Activated CD4-positive, alpha-beta T cell treated with anti-CD3 and anti-CD28 coated beads, Interleukin-2, amount 50 U/mL, for 1 hour (primary cell): Measurements from ENCODE around the gene FBXO40.
A peak's percentile ranks its signal among the peaks of the same experiment; 100 is the strongest.

Source experiments
- DNase-seq: peaks from one replicate; pipeline ENCODE4 v3.0.0-alpha.2; 2020

FBXO40 gene

DNA sequence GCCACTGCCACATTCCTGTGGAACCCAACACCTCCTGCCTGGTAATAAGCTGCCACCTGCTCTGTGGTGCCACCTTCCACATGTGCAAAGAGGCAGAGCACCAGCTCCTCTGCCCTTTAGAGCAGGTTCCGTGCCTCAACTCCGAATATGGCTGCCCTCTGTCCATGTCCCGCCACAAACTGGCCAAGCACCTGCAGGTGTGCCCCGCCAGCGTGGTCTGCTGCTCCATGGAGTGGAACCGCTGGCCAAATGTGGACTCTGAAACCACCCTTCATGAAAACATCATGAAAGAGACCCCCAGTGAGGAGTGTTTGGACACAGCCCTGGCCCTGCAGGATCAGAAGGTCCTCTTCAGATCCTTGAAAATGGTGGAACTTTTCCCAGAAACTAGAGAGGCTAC lies 28.3 kb downstream of the FBXO40 start:
- no peak for DNase-seq

DNA sequence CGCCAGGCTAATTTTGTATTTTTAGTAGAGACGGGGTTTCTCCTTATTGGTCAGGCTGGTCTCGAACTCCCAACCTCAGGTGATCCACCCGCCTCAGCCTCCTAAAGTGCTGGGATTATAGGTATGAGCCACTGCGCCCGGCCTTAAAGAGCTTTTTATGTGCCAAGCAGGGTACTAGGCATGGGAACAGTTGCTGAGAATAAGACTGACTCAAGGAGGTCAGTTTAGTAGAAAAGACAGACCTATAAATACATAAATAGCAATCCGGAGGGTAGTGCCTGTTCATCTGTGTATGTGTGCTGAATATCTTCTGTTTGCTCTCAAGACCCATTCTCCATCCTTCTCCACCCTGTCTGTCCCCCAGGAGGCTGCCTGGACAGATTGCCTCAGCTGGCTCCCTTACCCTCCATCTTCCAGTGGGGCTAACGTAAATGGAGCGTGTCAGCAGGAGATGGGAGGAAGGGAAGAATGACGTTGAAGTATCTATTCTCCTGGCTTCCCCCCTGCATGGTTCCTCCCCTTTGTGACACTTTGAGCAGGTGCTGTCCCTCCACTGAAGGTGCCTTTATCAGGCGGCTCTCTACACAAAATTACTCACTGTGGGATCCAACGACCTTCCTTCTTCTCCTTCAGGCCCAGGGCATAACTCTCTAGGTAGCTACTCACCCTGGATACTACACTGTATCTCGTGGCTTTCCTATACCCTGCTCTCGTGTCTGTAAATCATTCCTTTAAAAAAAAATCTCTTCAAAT lies 31.1 kb downstream of the FBXO40 start:
- no peak for DNase-seq

DNA sequence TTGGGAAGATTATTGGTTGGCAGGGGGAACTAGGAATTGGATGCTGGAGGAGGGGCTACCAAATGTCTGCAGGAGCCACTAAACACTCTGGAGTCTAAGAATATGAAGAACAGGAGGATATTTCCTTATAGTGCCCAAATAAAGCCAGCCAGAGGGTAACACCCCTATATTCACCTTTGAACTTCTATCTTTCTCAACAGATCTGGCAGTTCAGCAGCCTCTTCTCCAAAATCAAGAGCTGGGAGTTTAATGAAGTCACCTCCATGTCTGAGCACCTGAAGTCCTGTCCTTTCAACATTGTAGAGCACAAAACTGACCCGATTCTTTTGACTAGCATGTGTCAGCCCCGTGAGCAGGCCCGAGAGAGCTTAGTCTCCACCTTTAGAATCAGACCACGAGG lies 33.3 kb downstream of the FBXO40 start:
- no peak for DNase-seq

DNA sequence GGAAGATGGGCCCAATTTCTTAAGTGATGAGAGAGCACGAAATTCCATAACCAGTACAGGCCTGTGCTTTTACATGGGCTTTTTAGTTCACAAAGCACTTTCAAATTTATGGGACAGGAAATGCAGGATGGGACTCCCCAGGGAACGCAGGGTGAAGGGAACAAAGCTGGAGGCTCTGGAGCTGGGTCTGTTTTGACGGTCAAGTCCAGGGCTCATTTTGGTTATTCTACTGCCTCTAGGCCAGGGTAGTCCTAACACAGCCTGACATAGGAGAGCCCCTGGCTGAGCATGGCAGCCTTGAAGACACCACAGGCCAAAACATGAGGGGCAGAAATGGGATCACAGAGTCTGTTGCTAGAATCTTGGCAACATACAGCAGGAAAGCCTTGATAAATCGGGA lies 34.0 kb downstream of the FBXO40 start:
- DNase-seq, result no peak

DNA sequence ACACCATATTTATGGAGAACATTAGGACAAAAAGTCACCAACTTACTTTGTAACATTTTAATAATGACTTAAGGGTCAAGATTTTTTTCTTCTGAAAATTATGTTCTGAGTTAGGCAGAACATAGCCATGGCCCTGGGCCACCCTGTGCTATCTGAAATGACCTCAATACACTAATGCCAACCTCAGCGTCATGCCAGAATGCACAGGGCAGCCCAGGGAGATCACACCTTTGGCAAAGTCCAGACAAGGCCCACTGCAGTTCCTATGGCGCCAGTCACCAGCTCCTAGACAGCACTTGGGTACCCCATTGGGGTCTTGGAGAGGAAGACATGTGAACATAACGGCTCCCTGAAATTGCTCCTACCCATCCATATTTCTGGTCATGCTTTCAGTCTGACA lies 34.4 kb downstream of the FBXO40 start:
- DNase-seq, result no peak

DNA sequence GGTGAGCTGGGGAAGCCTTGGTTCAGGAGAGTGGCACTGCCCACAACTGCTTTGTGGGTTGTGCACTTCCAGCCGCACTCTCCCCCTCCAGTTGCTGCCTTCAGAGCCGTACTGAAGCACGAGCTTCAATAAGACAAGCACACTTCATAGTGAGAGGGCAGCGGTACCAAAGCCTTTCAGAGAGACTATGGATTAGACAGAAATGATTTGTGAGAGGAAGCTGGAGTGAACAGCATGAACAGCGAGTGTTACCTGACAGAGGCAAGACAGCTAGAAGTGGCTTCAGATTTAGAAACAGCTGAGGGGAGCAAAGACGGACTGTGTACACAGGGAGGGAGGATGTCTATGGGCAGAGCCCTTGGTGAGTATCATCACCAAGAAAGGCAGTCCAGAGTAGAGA lies 36.4 kb downstream of the FBXO40 start:
- DNase-seq, result no peak

DNA sequence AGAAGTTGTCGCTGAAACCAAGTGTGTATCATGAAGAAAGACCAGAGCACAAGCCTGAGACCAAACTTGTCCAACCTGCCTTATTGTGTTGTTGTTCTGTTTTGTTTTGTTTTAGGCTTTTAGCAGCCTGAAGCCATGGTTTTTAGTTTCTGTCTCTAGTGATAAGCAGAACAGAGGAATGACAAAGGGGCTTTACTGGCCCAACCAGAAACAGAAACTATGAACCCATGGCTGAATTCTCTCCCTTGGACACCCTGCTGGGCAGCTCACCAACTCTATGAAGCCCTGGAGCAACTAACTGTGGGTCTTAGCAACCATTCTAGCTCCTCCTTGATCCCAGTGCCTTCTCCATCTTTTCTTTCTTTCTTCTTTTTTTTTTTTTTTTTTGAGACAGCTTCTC lies 37.2 kb downstream of the FBXO40 start:
- DNase-seq, result no peak

DNA sequence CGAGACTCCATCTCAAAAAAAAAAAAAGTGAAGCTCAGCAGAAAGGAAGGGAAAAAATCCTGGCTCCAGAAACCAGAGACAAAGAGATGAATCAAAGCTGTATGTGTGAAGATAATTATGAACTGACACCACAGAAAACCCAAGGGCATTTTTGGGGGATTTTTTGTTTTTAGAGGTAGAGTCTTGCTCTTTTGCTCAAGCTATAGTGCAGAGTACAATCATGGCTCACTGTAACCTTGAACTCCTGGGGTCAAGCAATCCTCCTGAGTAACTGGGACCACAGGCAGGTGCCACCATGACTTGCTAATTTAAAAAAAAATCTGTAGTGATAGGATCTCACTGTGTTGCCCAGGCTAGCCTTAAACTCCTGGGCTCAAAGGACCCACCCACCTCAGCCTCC lies 44.7 kb downstream of the FBXO40 start:
- DNase-seq, result no peak

DNA sequence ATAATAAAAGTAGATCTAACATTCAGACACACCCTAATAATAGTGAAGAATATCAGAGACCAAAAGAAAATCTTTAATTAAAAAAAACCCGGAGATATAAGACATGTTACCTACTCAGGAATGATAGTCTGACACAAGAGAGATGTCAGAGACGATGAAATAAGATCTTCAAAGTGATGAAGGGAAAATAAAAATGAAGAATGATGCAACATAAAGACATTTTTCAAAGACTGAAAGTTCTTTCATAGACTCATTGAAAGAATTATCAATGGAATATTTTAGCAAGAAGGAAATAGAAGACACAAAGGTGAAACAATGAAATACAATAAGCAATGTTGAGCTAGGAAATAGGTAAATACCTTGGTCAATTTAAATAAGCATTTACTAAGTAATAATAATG lies 47.9 kb downstream of the FBXO40 start:
- DNase-seq, result no peak

DNA sequence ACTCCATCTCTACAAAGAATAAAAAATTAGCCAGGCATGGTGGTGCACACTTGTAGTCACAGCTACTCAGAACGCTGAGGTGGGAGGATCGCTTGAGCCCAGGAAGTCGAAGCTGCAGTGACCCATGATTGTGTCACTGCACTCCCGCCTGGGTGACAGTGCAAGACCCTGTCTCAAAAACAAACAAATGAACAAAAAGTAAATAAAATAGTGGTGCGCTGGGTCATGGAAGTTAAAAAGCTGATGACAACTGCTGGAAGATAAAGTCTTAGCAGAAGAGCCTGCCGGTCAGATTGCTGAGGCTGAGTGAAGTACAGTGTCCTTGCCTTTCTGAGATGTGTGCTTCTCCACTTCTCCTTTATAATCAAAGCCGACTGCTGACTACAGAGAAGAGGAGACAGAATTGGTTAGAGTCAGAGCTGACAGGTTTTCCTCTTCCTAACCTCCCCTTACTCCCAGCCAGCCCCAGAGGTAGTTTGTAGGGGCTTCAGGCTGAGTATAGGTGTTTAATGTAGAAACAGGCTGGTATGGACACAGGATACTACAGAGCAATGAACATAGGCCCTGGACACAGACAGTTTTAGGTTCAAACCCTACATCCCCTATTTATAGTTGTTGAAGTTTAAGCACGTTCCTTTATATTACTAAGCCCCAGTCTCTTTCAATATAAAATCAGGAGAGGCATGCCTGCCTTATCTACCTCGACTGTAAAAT lies 49.6 kb downstream of the FBXO40 start:
- DNase-seq, result no peak

DNA sequence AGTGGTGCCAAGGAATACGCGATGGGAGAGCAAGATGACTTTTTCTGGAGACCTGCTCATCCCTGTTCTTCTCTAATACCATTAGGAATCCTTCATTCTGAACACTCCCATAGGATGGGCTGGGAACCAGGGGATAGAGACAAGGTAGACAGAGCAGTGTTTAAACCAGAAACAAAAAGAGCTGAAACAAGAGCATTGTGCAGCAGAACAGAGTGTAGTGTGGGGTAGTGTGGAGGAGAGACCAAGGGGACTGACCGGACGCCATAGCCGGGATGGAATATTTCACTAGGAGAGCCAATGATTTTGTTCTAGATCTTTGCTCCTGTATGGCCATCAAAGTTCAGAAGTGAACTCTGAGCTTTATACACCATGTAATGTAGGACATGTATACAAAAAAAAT lies 51.9 kb downstream of the FBXO40 start:
- no peak for DNase-seq

DNA sequence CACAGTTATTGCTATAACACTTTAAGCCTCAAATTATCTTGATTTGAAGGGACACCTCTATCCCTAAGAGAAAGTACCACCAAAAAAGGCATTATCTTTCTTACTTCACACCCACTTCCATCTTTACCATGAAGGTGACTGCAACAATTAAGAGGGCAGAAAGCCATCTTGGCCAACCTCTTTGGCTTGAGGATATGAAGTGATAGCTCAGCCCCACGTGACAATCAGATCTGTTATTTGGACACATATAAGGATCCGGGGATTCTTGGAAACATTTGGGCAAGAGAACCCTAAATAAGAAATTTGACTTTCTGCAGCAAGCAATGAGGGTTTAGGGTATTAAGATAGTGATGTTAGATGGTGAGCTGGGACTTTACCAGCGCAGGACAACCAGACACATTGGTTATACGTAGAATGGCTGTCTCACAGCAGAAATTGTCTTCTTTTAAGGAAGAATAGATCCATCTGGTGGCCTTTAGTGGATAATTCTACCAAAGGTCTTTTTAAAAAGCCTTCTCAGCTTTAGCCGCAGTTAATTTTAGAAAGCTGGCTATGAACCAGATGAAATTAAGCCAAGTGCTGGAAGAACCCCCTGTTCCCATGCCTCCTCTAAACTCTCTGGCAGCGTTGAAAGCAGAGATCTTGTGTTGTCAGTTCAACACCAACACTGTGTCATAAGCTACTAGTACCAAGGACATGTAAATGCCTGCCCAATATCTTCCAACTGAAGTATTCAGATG lies 55.2 kb downstream of the FBXO40 start:
- no peak for DNase-seq

DNA sequence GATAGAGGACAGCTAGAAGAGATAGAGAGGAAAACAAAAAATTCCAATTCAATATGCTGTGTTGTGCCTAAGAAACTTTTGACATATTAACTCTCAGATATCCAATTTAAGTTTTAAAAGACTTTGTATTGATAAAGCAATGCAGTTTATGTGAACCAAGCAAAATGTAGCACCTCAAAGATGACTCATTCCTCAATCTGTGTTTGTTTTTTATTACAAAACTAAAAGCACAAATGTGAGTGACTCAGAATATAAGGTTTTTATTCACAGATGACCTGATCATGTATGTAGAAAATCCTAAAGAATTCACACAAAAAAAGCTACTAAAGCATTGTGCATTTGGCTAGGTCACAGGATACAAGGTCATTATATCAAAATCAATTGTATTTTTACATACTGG lies 56.5 kb downstream of the FBXO40 start:
- no peak for DNase-seq

DNA sequence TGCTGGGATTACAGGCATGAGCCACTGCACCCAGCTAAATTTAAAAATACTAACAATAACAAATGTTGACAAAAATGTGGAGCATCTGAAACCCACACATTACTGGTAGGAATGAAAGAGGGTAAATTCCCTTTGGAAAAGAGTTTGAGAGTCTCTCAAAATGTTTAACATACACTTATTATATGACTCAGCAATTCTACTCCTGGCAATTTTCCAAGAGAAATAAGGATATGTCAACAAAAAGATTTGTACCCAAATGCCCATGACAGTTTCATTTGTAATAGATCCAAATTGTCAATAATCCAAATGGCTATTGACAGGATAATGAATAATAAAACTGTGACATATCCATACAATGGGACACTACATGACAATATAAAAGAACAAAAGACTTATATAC lies 58.5 kb downstream of the FBXO40 start:
- DNase-seq, result no peak

DNA sequence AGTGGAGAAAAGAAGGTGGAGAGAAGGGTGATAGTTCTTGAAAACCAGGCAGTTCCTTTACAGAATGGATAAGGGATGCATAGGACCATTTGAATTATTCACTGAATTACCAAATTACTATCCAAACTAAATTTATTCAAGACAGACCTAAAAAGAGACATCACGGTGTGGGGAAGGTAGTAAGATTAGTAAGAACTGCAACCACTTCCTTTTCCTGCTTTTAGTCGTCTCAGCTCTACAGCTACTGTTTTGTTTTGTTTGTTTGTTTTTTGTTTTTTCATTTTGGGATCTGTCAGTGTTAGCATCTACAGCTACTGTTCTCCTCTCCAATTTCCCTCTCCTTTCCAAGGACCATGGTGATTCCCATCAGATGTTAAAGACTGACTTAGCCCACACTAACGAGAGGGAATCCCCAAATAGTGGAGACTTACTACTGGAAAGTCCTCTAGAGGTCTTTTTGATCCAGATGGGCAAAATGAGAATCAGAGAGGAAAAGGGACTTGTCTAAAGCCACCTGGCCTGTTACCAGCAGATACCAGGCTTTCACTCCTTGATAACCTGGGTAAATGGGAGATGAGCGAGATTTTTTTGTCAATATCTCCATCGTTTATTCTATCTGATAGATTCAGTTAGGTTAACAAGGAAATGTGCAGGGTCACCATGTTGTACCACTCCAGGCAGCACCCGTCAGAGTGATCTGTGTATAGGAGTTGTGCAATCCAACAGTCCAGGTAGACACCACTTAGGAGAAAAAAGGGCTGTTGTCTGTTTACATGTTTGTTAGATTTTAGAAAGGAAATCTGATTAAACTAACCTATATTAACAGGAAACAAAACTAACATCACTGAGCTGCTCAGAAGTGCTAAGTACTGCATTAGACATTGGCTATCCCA lies 61.6 kb downstream of the FBXO40 start:
- DNase-seq, result no peak

DNA sequence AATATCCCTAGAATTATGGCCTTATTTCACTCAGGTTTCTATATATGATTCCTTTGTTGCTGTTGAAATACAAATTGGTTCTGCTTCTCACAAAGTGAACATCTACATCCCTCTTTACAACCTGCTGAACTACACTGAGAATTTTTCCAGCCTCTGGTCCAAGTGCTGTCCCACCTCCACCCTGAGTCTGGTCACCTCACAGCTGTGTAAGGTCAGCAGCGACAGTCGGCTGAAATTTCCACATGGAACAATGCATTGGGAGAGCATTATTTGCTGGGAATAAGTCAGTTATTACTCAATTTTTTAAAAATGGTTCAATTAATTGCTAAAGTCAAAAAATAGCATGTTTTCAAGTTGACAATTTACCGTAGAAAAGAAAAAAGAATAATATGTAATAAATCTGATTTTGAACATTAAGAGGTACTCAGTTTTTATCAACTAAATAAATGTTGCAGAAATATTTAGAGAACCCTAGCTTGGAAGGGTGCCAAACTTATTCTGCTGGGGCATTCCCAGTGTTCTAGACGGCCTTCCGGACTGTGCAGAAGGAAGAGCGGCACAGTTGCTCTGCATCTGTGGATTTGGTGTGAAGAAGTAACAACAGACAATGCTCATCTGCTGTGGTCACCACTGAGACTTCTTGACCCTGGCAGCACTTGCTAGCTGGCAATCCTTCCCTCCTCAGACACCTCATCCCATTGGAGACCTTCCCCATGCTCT lies 65.7 kb downstream of the FBXO40 start:
- DNase-seq, result no peak

DNA sequence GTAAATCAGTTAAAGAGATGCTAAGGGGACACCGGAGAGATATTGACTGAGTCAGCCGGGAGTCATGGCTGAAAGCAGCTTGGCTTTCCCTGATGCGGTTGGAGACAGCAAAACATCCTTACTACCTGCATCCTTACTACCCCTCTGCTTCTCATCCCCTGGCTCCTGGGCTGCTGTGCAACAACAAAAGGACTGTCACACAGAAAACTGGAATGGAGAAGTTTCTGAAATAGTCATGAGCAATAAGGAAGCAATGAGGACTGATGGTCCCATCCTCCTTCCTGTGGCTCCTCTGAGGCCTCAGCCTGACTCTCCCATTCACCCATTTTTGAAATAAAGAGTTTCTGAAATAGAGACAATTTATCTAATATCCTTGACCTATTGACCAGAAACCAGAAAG lies 66.4 kb downstream of the FBXO40 start:
- DNase-seq, result no peak

DNA sequence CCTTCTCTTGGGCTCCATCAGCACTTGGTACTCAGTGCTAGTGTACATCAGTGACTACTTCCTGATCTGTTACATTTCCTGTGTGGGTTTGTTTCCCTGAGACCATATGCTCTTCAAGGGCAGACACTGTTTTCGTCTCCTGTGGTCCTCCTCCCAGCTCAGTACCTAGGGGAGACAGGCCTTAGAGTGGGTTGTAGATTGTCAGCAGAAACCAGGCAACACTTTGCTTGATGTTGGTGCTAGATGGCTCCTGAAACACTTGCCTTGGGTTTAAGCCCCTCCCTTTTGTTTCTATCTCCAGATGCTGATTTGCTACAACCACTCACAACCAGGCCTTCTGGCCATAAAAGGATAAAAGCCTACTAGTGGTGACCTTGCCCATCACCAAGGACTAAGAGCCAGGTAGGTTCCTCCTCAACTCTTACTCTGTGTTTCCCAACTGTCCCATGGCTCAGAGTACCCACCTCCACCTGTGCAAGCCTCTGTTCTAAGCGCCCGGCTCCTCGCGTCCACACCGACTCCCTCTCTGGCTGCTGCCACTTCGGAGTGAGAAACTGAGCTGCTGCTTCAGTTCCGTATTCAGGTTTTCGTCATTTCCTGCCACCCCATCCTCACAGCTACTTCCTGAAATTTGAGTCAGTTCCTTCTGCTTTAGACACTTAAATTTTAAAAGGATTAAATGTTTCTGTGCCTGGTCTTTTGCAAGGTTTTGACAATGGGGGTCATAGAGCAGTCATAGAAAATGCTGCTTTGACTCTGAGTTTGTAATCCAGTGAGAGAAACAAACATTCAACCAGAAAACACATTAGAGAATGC lies 67.4 kb downstream of the FBXO40 start, which contains the start of gene HCLS1:
HCLS1 (minus strand) TSS at position 548 of the 816 bp plus-strand sequence. CDS start 2,556 bp downstream, outside the sequence.
- peak; percentile 58 for DNase-seq

DNA sequence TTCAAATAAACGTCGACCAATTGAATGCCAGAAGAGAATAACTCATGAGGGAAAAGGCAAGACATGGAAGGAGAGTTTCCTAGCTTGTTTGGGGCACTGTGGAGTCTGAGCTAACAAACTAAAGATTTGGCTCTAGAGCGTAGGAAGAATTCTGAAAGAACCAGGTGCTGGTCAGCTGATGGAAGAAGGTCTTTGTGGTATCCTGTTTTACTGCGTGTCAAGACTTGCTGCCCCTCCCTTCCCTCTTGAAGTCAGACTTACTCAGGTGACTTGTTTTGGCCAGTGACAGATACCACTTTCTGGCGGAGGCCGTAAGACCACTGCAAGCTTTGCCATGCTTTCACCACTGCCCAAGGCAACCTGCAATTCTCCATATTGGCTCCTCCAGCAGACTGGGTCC lies 68.2 kb downstream of the FBXO40 start:
- no peak for DNase-seq

DNA sequence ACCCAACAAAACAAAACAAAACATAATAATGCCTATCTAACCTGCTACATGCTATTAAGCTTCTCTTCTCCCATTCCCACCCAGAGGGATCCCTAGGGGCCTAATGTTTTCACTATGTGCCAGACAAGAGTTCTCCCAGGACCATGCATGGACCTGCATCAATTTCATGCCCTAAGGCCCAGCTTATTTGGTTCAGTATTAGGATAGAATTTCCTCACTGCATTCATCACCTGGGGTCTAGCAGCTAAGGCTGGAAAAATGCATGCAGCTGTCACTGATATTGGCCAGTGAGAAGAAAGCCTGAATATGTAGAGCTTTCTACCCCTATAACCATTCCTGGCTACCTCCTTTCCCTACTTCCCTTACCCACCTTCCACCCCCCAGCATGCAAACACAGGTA lies 69.6 kb downstream of the FBXO40 start:
- no peak for DNase-seq

DNA sequence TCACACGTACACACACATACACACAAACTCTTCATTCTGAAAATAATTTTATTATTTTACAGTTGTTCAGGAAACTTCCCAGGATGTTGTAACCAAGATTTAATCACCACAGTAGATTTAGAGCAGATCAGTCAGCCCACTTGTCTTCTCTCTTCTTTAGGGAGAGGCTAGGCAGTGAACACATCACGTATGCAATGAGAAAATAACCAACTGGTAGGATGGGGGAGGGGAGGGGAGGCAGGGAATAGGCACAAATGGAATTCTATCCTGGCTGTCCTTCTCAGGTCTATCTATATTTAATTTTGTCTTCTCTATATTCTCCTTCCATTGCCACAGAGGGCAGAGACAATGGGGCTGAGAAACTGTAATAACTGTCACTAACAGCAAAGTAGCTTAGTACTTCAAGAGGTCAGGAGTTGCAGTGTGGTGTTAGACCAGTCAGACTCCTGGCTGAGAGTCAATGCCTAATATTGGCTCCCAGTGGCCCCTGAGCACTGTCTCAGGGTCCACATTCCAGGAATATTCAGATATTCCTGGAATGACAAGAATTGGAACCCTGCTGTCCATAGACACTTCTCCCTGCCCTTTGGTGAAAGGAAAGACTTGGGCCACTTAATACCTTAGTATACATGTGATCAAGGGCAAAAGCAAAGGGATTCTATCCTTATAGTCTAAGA lies 70.1 kb downstream of the FBXO40 start:
- DNase-seq, result no peak
